HG03066 (cell line): Measurements from ENCODE around the gene PLK5.

Experiments
- ATAC-seq: cut with Tn5 transposase; IDR thresholded peaks from one replicate; pipeline ENCODE4 v1.9.1; 2021; ENCODE audit warnings: low read depth; ENCODE audit not compliant: unreplicated experiment

PLK5 gene

DNA sequence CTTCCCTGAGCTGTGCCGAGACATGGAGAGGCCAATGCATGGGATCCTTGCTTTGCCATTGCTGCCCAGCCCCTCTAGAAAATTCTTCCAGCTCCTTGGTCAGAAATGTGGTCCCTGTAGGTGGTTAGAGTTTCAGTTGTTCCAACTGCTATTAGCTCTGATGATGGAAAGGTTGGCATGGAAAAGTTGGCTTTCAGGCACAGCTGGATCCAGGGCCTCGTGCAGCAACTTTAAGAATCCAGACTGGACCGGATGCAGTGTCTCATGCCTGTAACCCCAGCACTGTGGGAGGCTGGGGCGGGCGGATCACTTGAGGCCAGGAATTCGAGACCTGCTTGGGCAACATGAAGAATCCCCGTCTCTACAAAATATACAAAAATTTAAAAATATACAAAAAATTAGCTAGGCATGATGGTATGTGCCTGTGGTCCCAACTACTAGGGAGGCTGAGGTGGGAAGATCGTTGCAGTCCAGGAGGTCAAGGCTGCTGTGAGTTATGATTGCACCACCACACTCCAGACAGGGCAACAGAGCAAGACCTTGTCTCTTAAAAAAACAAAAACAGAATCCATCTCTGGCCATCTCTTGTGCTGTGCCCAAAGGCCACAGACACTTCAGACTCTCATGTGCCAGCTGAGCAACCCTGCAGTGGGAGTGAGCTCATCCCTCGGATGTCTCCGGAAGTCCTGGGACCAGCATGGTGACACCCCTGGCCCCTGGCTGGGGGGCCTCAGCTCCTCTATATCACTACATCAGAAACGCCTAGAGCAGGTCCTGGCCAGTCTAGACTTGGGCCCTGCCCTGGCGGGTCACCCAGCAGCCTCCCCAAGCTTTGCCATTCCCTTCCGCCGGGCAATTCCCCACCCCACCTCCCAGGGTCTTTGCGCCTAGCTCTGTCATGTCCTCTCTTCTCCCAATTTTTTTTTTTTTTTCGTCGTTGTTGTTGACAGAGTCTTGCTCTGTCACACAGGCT is 27.5 kb downstream of the PLK5 start:
- no peak for ATAC-seq

DNA sequence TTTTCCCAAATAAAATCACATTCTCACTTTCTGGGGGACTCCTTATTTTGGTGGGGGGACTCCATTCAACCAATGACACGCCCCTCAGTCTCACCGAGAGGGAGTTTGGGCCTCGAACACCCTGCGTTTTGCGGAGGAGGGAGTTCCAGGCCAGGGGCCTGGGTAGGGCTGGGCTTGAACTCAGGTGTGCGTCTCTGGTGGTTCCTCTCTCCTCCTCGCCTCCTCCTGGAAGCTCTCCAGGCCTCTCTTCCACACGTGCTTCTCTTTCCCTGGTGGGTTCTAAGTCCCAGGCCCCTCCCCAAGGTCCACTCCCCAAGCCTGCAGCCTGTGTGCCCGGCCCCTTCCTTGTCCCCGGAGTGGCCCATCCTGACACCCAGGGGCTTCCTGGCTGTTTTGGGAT is 29.5 kb downstream of the PLK5 start:
- ATAC-seq: no peak

DNA sequence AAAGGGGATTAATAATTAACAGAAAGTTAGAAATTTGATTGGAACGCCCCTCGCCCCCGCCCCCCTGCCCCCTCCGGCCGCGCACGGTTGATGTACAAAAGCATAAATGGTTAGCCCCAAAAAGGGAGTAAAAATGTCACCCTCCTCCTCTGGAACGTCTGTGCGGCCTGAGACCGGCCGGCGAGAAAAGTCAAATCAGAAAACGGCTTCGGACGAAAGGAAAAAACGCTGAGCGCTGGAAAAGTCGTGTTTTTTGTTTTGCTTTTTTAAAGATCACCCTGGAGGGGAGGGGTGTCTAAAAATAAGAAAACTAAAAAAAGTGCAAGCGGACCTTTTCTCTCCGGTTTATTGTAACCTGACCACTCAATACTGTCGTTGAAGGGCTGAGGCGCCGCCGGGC is 31.1 kb downstream of the PLK5 start:
- no peak for ATAC-seq

DNA sequence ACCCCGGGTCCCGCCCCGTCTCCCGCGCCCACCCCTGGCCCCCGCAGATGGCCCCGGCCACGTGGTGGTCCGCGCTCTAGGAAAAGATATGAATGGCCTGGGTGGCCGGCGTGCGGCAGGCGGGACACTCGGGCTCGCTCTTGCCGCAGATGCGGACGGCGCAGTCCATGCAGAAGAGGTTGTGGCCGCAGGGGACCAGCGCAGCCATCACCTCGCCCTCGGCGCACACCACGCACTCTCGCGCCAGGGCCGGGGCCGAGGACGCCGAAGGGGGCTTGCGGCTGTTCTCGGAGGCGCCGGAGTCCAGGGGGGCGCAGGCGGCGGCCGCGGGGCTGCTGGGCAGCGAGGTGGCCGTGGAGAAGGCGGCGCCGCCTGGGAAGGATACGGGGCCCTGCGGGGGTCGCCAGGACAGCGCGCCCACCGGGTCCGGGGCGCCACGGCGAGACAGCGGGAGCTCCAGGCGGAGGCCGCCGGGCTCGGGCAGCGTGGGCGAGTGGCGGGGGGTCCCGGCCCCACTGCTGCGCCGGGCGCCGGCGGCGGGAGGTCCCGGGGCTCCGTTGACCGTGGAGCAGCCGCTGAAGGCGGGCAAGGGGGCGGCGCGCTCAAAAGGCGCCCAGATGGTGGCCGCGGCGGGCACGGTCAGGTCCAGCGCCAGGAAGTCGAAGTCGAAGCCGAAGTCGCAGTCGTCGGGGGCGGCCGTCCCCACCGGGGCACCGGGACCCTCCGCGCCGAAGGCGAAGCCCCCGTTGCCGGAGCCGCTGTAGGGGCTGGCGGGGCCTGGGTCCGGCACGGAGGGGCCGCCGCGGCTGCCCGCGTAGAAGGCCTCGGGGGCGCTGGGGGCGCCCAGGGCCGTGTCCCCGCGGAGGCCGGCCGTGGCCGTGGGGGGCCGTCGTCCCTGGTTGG is 31.9 kb downstream of the PLK5 start:
- no peak for ATAC-seq

DNA sequence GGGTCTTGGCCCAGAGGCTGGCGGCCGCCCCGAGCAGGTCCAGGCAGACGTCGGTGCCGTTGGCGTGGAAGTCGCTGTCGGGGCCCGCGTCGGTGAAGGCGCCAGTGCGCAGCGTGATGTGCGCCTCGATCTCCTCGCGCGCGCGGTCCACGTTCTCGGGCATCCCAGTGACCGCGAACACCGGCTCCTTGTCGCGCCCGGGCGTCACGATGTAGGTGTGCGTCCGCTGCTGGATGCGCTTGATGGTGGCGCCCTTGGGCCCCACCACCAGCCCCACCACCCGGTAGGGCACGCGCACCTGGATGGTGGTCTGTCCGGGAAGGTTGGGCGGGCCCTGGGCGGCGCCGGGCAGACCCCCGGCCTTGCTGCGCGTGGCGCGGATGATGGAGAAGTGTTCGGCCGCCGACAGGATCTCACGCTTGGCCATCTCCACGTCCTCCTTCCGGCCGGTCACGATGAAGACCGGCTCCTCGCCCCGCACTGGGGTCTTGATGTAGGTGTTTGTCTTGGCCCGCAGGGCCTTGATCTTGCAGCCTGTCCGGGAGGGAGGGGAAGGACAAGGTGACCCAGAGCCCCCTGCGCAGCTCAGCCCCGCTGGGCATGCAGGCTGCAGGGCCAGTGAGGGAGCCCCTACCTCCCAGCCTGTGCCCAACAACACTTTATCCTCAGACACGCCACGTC is 32.7 kb downstream of the PLK5 start:
- ATAC-seq: no peak

DNA sequence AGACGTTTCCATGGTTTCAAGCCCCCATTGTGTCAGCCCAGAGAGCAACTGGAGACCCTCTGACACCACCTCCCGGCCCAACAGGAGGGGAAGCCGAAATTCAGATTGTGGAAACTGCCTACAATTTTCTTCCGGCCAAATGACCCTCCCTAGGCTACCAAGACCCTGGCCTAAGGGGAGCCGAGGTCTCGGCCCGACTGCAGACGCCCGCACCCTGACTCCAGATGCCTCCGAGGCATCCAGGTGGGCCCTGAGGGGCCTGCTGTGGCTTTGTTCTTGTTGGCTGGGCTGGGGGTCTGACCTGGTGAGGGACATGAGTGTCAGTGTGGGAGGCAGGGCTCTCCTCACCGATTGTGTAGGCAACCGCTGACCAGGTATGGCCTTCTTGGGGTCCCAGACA is 34.7 kb downstream of the PLK5 start:
- ATAC-seq: no peak

DNA sequence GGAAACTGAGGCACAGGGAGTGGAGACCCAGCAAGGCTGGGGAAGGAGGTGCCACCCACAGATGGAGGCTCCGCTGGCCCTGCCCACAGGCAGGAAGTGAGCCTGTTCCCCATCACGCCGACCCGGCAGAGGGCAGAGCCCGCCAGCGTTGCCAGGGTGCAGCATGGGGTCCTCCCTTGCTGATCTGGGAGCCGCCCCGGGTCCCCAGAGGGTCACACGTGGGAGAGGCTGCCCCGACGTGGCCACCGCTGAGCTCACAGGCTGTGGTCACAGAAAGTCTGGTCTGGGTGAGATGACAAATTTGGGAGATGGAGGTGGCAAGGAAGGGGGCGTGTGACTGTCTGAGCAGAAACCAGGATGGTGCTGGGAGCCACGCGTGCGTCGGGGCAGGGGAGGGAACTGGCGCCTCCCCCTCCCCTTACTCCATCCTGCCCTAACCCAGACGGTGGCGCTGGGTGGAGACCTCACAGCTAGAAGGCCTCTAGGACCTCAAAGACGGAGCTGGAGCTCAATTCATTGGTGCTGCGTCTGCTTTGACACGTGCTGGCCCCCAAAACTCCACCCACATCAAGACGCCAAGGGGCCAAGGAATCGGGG is 36.5 kb downstream of the PLK5 start:
- ATAC-seq: no peak

DNA sequence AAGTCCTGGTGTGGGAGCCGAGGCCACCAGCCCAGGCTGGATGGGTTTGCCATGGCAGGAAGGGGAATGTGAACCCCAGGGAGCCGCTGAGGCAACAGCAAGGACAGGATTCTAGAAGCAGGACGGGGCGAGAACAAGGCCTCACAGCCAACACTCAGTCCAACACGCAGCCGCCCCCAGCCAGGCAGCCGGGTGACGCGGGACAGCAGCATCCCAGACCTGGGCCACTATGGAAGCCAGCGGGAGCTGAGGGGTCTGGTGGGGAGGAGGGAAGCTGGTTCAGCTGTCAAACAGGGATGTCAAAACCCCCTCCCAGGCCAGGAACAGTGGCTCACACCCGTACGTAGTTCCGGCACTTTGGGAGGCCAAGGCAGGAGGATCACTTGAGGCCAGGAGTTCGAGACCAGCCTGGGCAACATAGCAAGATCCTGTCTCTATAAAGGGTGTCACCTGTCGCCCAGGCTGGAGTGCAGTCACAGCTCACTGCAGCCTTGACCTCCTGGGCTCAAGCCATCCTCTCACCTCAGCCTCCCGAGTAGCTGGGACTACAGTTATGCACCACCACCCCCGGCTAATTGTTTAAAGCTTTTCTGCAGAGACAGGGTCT is 37.5 kb downstream of the PLK5 start:
- no peak for ATAC-seq

DNA sequence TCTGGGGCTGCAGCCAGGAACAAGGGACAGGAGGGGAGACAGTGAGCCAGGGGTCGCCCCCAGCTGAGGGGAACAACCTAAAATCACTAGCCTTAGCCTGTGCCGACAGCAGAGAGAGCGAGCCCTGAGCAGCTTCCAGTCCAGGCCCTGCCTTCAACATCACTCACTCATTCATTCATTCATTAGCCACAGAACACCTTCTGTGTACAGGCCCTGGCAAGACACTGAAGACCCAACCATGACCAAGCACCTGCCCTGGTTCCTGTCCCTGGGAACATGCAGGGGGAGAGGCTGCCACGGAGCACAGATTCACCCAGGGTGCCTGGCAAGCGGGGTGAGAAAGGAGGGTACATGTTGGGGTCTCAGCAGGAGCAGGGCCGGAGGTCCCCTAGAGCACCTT is 39.4 kb downstream of the PLK5 start:
- ATAC-seq: no peak

DNA sequence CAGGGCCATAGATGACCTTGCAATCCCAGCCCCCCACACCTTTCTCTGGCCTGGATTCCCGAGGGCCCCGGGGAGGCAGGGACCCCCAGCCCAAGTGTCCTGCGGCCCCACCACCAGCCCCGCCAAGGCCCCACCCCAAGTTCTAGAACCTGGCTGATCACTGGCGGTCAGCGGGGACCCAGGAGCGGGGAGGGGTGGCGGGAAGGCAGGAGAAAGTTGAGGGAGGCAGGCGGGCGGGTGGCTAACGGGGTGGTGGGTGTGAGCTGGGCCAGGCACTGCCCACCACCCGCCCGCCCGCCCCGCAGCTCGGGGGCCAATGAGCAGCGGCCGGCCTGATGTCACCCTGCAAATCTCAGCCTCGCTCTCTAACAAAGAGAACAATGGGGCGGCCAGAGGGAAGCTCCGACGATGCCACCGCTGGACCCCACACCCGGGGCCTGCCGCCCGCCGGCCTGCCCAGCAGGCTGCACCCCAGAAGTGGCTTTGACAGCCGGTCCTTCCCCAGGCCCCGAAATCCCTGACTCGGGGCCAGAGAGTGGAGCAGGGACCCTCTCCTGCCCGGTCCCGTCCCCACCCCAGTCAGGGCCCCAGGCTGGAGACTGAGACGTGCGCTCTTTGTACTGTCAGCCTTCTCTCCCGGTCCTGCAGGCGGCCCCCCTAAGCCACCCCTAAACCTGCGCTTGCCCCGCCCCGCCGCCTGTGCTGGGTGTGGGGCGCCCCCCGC is 42.7 kb downstream of the PLK5 start:
- no peak for ATAC-seq

DNA sequence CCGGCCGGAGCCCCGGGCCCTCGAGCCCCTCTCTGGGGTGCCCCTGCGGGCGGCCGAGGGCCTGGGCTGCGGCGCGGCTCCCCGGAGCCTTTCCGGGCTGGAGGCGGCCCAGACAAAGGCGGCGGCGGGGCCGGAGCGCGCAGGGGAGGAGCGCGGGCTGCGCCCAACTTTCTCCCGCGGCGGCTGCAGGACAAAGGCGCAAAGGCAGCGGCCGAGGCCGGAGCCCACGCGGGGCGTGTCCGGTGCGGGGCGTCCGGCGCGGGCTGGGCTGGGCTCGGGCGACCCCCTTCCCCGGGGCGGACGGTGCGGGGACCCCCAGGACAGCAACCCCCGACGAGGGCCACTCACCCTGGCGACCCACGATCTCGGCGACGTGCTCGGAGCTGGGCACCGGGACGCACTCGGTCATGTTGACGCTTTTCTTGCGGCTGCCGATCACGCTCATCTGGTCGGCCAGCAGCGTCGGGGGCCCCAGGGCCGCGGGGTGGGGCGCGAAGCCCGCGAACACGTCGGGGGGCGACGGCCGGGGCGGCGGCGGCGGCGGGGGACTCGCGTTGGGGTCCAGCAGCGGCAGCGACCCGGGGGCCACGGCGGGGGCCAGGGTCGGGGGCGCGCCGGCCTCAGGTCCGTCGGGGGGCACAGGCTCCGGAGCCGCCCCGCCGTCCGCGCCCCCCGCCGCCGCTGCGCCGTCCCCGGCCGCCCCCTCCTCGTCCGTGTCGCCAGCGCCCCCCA is 43.4 kb downstream of the PLK5 start:
- no peak for ATAC-seq

DNA sequence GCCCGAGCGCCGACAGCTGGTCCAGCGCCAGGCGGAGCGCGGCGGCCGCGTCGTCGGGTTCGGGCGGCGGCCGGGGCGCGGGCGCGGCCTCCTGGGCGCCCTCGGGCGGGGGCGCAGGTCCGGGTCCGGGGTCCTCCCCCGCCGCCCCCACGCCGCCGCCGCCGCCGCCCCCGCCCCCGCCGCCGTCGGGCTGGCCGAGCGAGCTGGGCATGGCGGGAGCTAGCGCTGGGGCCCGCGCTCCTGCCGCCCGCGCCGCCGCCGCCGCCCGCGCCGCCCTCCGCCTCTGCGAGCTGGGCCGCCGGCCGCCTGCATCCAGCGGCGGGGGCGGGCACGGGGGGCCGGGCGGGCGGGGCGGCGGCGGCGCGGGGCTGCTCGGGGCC is 44.0 kb downstream of the PLK5 start:
- no peak for ATAC-seq

DNA sequence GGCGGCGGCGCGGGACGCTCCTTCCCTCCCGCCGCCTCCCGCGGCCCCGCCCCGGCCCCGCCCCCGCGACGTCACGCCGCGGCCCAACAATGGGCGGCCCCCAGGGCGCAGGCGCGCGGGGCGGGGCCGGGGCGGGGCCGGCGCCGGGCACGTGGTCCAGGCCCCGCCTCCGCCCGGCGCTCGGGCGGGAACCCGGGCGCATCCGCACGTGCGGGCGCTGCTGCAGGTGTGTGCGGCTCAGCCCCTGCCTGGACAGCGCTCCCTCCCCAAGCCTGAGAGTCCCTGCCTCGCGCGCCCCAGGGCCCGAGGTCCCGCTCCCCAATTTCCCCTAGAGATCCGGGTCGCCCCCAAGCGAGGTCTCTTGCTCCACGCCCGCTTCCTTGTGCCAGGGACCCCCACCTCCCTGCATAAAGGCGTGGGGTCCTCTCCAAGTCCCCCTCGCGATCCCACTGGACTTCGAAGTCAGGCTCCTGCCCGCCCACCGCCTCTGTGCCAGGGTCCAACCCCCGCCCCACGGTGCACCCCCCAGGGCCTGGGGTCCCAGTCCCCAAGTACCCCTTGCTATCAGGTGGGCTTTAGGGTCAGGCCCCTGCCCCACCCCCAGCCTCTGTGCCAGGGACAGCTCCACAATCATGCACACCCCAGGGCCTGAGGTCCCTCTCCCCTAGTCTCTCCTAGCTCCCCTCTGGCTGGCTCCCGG is 44.6 kb downstream of the PLK5 start, which contains the start of gene MEX3D:
Gene MEX3D (minus strand): TSS at position 6 of the 700 bp plus-strand sequence. CDS start 267 bp downstream, outside the sequence.
- ATAC-seq: no peak

DNA sequence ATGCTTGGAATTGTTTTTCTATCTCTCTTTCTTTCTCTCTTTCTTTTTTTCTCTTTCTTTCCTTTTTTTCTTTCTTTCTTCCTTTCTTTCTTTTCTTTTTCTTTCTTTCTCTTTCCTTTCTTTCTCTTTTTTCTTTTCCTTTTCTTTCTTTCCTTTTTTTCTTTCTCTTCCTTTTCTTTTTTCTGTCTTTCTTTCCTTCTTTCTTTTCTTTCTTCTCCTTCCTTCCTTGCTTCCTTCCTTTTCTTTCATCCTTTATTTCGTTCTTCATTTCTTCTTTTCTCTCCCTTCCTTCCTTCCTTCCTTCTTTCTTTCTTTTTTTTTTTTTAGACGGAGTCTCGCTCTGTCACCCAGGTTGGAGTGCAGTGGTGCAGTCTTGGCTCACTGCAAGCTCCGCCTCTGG is 46.1 kb downstream of the PLK5 start:
- ATAC-seq: no peak

DNA sequence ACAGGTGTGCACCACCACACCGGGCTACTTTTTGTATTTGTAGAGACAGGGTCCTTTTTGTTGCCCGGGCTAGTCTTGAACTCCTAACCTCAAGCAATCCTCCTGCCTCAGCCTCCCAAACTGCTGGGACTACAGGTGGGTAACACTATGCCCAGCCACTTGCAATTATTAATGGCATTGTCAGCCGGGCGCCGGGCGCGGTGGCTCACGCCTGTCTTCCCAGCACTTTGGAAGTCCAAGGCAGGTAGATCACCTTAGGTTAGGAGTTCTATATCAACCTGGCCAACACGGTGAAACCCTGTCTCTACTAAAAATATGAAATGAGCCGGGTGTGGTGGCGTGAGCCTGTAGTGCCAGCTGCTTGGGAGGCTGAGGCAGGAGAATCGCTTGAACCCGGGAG is 47.0 kb downstream of the PLK5 start:
- ATAC-seq: no peak

DNA sequence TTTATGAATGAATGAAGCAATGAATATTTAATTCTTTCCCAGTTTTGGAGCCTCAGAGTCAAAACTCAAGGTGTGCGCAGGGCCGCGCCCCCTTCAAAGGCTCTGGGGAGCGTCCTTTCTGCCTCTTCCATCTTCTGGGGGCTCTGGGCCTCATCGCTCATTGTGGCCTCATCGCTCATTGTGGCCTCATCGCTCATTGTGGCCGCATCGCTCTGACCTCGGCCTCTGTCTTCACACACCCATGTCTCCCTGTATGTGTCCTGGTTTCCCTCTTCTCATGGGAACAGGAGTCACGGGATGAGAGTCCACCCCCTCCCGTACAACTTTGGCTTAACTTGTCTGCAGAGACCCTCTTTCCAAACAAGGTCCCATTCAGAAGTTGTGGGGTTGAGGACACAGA is 47.5 kb downstream of the PLK5 start:
- no peak for ATAC-seq

DNA sequence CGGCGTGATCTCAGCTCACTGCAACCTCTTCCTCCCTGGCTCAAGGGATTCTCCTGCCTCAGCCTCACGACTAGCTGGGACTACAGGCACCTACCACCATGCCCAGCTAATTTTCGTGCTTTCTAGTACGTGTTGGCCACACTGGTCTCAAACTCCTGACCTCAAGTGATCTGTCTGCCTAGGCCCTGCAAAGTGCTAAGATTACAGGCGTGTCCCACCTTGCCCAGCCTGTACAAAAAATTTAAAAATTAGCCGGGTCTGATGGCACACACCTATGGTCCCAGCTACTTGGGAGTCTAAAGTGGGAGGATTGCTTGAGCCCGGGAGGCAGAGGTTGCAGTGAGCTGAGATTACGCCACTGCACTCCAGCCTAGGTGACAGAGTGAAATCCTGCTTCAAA is 48.9 kb downstream of the PLK5 start:
- no peak for ATAC-seq
